GM19468 (cell line): Measurements from ENCODE around the gene FAM222A.
"Not testable (repeated sequence)": the region's sequence is repeated elsewhere in the genome, so short reads cannot be mapped to it uniquely, and the experiment has no call there.

Experiments
- ATAC-seq: cut with Tn5 transposase; IDR thresholded peaks from one replicate; pipeline ENCODE4 v1.9.1; 2021; ENCODE audit warnings: mild to moderate bottlenecking, moderate library complexity, moderate number of reproducible peaks; ENCODE audit not compliant: unreplicated experiment; ENCODE audit errors: extremely low read depth

Gene FAM222A

GRCh38 chr12:109693160-109693559 is 20.5 kb upstream of the FAM222A start:
- no peak for ATAC-seq

- no peak for ATAC-seq
Measured at GRCh38 chr12:109693653-109694600, 19.7 kb upstream of the FAM222A start.

- not testable (repeated sequence) for ATAC-seq
Measured at GRCh38 chr12:109694629-109695028, 19.0 kb upstream of the FAM222A start.

GRCh38 chr12:109695416-109695815 is 18.2 kb upstream of the FAM222A start:
- ATAC-seq, result no peak

GRCh38 chr12:109695961-109696461 is 17.6 kb upstream of the FAM222A start:
- no peak for ATAC-seq

- ATAC-seq, result no peak
Measured at GRCh38 chr12:109696485-109697269, 16.9 kb upstream of the FAM222A start.

GRCh38 chr12:109697270-109697553 is 16.4 kb upstream of the FAM222A start:
- no peak for ATAC-seq

GRCh38 chr12:109697877-109698468 is 15.7 kb upstream of the FAM222A start:
- ATAC-seq, result no peak

- no peak for ATAC-seq
Measured at GRCh38 chr12:109698820-109699219, 14.8 kb upstream of the FAM222A start.

GRCh38 chr12:109701064-109701463 is 12.6 kb upstream of the FAM222A start:
- ATAC-seq, result no peak

- ATAC-seq, result no peak
Measured at GRCh38 chr12:109702111-109702841, 11.3 kb upstream of the FAM222A start.

- ATAC-seq, result no peak
Measured at GRCh38 chr12:109703684-109704083, 9.9 kb upstream of the FAM222A start.

- ATAC-seq, result no peak
Measured at GRCh38 chr12:109704371-109705098, 9.1 kb upstream of the FAM222A start.

- ATAC-seq, result no peak
Measured at GRCh38 chr12:109705291-109705690, 8.3 kb upstream of the FAM222A start.

- ATAC-seq, result no peak
Measured at GRCh38 chr12:109706398-109706746, 7.3 kb upstream of the FAM222A start.

- ATAC-seq, result no peak
Measured at GRCh38 chr12:109706747-109707469, 6.7 kb upstream of the FAM222A start.

- ATAC-seq, result no peak
Measured at GRCh38 chr12:109707470-109707821, 6.2 kb upstream of the FAM222A start.

- ATAC-seq, result no peak
Measured at GRCh38 chr12:109708939-109709338, 4.7 kb upstream of the FAM222A start.

GRCh38 chr12:109709401-109709991 is 4.1 kb upstream of the FAM222A start:
- no peak for ATAC-seq
